ENCODE measurements around the gene ITPRID1.

The ITPRID1 gene

DNA sequence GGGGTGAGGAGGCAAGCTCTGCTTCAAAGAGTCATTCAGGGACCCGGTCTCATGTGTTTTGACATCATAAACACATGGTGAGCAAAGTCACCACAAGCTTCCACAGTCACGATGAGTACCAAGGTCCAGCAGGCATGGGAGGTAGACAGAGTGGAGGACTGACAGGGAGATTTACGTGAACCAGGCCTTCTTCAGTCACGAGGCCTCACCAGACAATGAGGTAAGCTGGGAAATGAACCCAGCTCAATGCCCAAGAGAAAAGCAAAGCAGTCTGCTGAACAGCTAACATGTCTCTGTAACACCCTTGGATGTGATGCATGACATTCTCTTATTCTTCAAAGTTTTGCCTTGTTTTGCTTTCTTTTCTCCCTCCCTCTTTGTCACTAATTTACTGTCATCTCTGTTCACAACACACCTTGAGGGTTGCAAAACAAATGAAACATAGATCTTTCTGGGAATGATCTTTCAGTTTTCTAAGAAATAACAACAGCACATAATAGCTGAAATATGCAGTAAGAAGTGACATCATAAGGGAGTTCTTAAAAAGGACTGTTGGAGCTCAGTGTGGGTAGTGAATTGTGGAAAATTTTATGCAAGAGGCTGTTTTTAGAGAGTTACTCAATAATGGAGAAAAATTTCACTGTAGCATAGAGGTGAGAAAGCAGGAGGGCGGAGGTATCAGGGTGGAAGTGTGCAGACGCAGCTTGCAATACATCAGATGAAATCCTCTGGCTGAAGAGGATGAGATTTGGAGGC lies 182.1 kb downstream of the ITPRID1 start:
- TF ChIP-seq, protein P1, sequence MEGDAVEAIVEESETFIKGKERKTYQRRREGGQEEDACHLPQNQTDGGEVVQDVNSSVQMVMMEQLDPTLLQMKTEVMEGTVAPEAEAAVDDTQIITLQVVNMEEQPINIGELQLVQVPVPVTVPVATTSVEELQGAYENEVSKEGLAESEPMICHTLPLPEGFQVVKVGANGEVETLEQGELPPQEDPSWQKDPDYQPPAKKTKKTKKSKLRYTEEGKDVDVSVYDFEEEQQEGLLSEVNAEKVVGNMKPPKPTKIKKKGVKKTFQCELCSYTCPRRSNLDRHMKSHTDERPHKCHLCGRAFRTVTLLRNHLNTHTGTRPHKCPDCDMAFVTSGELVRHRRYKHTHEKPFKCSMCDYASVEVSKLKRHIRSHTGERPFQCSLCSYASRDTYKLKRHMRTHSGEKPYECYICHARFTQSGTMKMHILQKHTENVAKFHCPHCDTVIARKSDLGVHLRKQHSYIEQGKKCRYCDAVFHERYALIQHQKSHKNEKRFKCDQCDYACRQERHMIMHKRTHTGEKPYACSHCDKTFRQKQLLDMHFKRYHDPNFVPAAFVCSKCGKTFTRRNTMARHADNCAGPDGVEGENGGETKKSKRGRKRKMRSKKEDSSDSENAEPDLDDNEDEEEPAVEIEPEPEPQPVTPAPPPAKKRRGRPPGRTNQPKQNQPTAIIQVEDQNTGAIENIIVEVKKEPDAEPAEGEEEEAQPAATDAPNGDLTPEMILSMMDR (conservative IDR thresholded peaks at IDR 0.05; ENCODE audit: low read depth, low read length) = no peak
- DNase-seq (ENCODE audit: low read depth) = no peak
- no peak overlapping the region for H3K4me3 ChIP-seq (ENCODE audit: low read depth, low read length)

DNA sequence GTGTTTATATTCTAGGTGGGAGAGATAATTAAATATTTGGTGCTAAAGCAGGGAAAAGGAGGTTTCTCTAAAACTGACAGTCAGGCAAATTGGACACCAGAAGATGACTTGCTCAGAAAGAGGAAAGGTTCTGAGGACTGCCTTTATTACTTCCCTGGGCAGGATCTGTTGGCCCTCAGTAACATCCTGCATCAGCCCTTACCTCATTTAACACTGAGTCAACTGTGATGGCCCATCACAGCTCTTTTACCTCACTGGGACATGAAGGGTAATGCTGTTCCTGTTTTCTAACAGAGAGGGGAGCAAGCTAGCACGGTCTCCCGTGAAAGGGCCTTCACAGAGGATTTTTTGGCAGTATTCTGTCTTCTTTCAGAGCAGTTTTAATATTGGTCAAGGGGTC lies 185.2 kb downstream of the ITPRID1 start:
- no peak for DNase-seq (ENCODE audit: low read depth)
- no peak overlapping the region for H3K4me3 ChIP-seq (ENCODE audit: low read depth, low read length)
- TF ChIP-seq, protein P1 (conservative IDR thresholded peaks at IDR 0.05; ENCODE audit: low read depth, low read length) = no peak

DNA sequence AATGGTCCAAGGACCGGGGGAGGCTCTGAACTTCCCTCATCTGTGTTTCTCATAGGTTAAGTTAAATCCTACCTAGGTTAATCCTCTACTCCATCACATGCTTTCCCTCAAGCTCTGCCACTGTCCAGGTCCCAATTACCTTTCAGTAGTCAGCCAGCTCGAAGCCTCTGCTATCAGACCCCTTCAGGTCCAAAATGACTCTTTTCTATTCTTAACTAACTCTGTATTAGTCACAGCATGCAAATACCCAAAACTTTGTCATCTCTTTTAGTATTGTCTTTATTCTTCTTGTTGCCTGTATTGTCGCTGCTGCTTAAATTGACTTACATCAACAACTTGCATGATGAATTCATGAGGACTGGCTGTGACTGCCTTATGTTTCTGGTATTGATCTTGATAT lies 188.5 kb downstream of the ITPRID1 start:
- no peak overlapping the region for H3K4me3 ChIP-seq (ENCODE audit: low read depth, low read length)
- TF ChIP-seq, protein P1 (conservative IDR thresholded peaks at IDR 0.05; ENCODE audit: low read depth, low read length) = no peak
- no peak for DNase-seq (ENCODE audit: low read depth)

DNA sequence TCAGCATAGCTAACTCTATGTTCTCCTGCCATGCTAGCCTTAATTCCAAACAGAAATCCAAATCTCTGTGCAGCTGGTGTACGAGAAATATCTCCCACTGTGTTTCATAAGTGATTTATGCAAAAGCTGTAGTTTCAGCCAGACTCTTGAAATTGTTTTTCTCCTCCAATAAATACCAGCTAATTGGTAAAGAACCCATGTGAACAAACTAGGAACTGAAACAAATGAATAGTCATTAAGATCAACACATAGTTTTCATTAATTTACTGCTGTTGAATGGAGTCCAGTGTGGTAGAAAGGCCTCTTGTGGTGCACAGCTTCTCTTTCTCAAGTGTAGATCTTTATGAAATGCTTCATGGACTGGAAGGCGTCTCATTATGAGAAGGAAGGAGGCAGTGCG lies 191.5 kb downstream of the ITPRID1 start:
- no peak for DNase-seq (ENCODE audit: low read depth)
- no peak overlapping the region for H3K4me3 ChIP-seq (ENCODE audit: low read depth, low read length)
- TF ChIP-seq, protein P1 (conservative IDR thresholded peaks at IDR 0.05; ENCODE audit: low read depth, low read length) = no peak

DNA sequence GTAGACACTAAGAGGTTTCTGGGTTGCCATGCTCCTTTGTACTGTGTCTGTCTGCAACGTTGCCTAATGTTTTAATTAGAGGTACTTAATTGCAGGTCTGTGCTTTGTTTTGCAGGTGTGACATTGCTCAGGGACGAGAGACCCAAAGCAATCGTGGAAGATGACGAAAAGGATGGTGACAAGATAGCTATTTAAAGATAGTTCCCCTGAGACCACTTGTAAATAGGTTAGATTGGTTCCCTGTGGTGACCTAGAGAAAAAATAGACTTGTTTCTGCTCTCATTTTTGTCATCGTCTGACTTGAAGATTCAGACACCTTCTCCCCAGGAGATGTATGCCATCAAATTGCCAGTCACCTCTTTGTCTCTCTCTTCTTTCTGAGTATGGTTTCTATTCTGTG lies 193.2 kb downstream of the ITPRID1 start:
- no peak for DNase-seq (ENCODE audit: low read depth)
- TF ChIP-seq, protein P1 (conservative IDR thresholded peaks at IDR 0.05; ENCODE audit: low read depth, low read length) = no peak
- H3K4me3 ChIP-seq (ENCODE audit: low read depth, low read length) = no peak overlapping the region
